T-helper 22 cell (primary cell): ENCODE data around the gene PREPL.
"Not testable (repeated sequence)": the region's sequence is repeated elsewhere in the genome, so short reads cannot be mapped to it uniquely, and the experiment has no call there.

Source experiments
- DNase-seq: peaks from one replicate; pipeline ENCODE4 v3.0.0-alpha.2; 2020; ENCODE audit warnings: low read depth

Gene PREPL

DNA sequence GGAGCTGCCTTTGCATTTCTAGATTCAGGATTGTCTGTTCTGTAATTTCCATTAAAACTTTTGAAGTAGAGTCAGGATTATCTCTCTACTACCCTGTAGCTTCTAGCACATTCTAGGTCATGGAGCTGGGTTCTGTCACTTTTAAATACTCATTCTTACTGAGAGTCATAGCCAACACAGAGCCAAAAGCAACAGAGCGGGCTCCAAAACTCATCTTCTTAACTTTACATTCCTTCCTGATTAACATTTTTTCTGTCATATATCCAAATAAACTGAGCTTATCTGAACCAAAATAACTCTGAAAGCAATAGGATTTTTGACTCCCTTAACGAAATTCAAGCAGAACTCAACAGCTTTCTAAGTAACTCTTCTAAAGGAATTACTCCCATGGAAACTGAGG is 12.9 kb downstream of the PREPL start:
- DNase-seq = no peak

DNA sequence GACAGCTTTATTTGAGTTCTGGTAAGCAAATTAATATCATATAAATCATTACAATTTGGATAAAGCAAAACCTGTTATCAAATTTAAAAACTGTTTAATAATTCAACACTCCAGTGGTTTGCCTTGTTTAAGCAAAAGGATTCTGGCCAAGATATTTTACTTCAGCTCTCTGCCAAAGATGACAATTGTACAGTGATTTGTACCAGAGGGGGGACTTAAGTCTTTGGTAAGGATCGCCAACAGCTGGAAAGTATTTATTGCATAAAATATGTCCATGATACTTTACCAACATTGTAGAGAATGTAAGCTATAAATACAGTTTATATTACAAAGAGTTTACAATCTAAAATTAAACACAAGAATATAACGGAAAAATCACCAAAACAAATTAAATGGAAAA is 13.8 kb downstream of the PREPL start:
- no peak for DNase-seq

- no peak for DNase-seq
Observed at GRCh38 chr2:44342854-44343253, 18.4 kb downstream of the PREPL start.

- no peak for DNase-seq
Observed at GRCh38 chr2:44335806-44336538, 25.3 kb downstream of the PREPL start.

DNA sequence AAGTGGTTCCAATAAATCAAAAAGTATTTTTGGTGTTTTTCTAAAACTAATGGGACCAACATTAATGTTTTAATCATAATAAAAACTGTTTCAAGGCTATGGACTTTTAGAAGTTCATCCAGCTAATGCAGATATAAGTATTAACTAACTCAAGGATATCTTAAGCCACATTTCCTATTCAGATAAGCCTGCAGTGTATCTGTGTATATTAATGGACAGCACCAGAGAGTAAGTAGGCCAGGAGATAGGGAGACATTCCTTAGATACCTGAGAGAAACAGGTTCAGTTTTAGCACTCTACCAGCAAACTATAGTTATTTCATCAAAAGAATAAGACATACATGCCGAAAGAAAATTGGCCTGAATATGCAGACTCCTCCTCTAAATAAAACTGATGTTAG is 27.3 kb downstream of the PREPL start:
- no peak for DNase-seq

DNA sequence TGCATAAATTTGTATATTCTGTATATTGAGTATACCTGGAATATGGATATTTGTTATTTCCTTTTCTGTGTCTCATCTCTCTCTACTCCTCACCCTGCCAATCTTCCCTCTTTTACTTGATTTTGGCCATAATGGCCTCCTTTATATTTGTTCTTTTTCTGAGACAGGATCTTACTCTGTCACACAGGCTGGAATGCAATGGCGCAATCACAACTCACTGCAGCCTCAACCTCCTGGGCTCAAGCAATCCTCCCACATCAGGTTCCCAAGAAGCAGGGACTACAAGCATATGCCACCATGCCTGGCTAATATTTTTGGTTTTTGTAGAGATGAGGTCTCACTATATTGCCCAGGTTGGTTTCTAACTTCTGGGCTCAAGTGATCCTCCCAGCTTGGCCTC is 30.5 kb downstream of the PREPL start:
- DNase-seq = no peak

GRCh38 chr2:44329343-44329742 is 32.0 kb downstream of the PREPL start:
- no peak for DNase-seq

DNA sequence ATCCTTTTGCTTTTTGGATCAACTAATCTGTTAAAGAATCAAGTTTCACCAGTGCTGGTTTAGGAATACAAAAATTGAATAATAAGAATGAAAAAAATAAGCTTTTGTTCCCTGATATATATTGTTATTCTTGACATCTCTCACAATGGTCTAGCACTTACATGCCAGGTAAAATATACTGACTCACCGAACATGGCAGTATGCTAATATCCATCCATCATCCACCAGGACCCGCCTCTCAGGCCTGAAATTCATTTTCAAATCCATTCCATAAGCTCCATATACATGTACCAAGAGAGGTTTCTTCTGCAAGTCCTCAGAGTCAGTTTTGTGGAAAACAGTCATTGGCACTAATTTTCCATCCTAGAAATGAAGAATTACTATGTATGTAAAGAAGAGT is 32.5 kb downstream of the PREPL start:
- no peak for DNase-seq

DNA sequence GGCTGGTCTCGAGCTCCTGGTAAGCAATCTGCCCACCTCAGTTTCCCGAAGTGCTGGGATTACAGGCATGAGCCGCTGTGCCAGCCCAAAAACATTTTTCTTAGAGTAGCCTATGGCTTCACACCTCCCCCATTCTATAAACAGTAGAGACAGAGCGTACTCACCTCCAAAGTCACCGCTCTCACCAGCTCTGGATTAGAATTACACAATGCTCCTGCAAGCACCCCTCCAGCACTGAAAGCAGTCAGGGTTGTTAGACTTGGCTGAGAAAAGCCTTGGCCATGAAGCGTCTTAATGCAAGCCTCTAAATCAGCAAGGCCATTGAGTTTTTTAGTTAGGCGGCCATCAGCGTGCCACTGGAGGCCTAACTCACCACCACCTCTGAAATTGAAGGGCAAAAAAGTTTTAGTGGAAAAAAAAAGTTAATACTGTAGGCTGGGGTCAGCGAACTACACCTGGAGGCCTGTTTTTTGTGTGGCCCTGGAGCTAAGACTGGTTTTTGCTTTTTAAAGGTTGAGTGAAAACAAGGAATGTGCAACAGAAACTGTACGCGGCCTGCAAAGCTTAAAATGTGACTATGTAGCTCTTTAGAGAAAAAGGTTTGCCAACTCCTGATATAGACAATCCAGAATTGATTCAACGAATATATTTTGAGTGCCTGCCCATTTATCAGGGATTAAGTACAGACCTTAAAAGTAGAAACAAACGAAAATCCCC is 34.6 kb downstream of the PREPL start:
- no peak for DNase-seq

- DNase-seq = no peak
Observed at GRCh38 chr2:44325897-44326296, 35.4 kb downstream of the PREPL start.

- no peak for DNase-seq
Observed at GRCh38 chr2:44324971-44325426, 36.3 kb downstream of the PREPL start.

- no peak for DNase-seq
Observed at GRCh38 chr2:44321360-44321759, 39.9 kb downstream of the PREPL start.

DNA sequence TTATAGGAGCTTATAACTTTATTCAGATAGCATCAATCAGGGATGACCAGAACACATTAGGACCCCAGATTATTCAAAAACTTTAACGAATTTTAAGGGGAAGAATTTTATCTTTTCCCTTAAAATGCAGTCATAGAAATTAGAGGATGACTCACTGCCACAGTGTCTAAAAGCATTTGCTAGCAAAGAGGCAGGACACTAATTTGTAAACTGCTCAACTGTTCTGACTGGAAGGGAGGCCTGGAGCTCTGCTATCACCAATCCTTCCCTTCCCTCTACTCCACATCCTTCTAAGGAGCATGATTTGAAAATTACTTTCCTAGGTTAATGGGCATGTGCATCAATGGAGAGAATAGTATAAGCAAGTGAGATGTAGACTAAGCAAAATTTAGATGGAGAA is 40.5 kb downstream of the PREPL start:
- DNase-seq = no peak

DNA sequence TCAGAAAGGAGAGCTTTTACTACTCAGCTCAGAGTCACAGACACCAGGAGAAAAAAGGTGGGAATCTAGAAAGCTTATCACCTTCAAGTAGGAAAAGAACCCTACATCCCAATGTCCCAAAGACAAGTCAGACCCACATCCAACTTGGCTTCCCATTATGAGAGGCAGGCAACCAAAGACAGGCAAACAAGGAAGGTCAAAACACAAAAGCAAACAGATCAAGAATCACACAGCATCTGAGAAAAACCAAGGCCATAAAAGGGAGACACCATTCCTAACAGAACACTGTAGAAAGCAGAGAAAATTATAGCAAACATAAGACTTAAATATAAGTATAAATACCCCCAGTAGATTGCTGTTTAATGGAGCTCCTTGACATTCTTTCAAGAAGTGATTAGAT is 45.3 kb downstream of the PREPL start:
- no peak for DNase-seq

GRCh38 chr2:44314362-44314761 is 46.9 kb downstream of the PREPL start:
- DNase-seq = no peak

GRCh38 chr2:44310287-44310686 is 51.0 kb downstream of the PREPL start:
- no peak for DNase-seq

DNA sequence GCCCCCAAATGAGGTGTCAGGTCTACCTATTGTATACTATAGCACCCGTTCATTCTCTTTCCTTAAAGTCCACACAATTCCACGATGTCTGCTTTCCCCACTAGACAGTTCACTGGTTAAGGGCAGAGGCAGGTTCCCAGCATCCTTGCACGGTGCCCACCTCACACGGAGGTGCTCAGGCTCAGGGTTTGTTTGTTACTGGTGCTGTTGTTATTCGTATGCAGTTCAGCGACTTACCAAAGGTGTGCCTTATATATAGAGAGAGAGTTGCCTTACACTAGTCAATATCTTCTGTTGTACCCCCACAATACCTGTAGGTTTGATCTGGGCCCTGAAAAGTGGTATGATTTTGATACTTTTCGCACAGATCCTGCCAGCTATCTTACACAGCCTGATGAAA is 55.4 kb downstream of the PREPL start:
- DNase-seq = no peak

GRCh38 chr2:44304258-44304657 is 57.0 kb downstream of the PREPL start:
- DNase-seq = no peak

DNA sequence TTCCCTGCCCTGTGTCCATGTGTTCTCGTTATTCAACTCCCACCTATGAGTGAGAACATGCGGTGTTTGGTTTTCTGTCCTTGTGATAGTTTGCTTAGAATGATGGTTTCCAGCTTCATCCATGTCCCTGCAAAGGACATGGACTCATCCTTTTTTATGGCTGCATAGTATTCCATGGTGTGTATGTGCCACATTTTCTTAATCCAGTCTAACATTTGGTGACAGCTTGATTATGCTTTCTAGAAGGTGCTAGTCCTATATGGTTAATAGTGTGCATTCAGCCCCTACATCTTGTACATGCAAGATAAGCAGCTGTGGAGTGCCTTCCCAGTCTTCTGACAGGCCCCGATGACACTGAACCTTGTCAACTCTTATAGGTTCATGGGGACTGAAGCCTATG is 57.5 kb downstream of the PREPL start:
- not testable (repeated sequence) for DNase-seq

DNA sequence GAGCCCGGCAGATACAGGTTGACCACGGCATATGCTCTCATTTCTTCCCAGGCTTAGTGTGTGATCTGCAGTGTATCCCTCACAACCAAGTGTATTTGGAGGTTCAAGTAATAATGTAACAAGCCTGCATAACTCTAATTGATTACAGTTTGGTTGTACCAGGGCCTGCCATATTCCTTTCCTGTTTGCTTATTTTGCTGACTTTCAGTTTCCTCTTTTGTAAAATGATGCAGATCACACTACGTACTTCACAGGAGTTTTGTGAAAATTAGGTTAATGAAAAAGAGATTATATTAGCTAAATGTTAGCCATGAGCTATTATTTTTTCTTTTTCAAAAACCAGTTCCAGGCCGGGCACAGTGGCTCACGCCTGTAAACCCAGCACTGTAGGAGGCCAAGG is 60.2 kb downstream of the PREPL start:
- DNase-seq = no peak

- DNase-seq = no peak
Observed at GRCh38 chr2:44299635-44300034, 61.7 kb downstream of the PREPL start.

DNA sequence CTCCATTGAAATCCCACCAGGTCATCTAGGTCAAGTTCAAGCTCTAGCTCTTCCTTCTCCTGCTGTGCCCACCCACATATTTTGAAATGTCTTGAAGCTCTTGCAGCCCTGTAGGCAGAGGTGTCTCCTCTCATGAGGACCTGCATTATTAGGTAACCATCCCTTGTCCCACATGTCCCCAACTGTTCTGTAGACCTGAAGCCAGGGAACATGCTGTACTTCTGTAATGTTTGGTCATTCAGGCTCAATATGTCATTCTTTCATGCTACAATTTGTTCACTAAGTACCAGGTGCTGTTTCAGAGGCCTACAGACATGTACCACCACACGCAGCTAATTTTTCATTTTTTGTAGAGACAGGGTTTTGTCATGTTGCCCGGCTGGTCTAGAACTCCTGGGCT is 63.9 kb downstream of the PREPL start:
- DNase-seq = no peak

DNA sequence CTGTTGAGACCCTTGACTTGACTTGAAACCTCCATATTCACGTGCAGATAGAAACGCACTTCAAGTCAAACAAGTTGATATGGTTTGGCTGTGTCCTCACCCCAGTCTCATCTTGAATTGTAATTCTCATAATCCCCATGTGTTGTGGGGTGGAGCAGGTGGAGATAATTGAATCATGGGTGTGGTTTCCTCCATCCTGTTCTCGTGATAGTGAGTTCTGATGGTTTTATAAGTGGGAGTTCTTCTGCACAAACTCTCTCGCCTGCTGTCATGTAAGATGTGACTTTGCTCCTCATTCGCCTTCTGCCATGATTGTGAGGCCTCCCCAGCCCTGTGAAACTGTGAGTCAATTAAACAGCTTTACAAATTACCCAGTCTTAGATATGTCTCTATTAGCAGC is 64.6 kb downstream of the PREPL start:
- no peak for DNase-seq
